GM18870 (cell line): Measurements from ENCODE around the gene CRIM1.

ENCODE experiments used
- ATAC-seq: cut with Tn5 transposase; IDR thresholded peaks from one replicate; pipeline ENCODE4 v1.9.1; 2021; ENCODE audit warnings: moderate library complexity; ENCODE audit not compliant: unreplicated experiment

Gene CRIM1

DNA sequence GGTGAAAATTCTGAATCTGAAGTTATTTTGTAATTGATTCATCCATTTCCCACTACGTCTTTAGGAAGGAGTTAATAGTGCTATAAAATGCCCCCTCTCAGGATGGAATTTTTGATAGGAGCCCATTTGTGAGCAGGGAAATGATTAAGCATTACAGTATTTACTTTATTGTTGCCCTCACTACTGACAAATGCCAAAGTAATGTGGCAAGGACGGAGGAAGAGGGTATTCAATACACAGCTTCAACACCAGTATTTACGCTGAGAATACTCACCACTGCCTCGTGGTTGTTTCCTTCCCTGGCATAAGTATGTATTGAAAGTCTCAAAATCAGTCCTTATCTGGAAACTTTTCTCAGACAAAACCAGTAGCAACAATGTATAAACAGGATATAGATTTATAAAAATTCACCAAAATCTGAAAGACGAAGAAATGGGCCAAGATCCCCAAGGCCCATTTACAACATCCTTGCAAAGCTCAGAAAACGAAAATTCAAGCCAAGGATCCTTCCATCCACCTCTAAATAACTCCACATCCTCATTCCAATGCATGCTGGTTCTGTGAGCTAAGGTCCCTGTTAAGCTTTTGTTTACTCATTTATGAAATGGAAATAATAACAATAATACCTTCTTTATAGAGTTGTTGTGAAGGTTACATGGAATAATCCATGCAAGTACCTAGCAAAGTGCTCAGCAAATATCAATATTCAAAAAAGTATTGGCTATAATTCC lies 213.1 kb downstream of the CRIM1 start:
- ATAC-seq: no peak

- no peak for ATAC-seq
These were observed 213.8 kb downstream of the CRIM1 start for GRCh38 chr2:36569267-36569856.

DNA sequence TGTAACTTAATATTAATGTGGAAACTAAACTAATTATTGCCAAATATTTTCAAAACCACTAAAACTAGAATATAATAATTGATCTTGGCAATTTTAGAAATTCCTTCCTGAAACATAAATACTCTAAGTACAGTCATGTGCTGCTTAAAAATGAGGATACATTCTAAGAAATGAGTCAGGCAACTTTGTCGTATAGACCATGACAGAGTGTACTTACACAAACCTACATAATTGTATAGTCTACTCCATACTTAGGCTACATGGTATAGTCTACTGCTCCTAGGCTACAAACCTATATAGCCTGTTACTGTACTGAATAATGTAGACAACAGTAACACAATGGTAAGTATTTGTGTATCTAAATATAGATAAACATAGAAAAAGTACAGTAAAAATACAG lies 214.8 kb downstream of the CRIM1 start:
- no peak for ATAC-seq

DNA sequence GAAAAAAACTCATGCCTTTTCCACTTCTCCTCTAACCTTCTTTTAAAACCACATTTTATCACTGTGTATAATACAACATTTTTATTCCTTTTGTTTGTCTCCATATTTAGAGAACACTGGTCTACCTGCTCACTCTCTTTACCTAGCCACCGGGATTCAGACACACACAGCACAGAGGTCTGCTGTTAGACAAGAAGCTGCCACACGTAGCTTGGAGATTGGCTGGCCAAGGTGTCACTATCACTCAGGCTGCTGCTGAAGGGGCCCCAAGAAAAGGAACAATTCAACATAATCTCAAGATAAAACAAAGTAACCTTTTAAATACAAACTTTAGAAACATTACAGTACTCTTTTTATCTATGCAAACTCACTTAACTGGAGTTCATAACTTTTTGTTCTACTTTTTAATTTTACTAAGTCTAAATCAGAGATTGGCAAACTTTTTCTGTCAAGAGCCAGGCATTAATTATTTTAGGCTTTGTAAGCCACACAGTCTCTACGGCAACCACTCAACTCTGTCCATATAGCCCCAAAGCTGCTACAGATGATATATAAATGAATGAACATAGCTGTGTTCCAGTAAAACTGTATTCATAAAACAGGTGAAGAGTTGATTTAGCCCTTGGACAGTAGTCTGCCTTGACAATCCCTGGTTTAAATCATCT lies 216.6 kb downstream of the CRIM1 start:
- no peak for ATAC-seq

- ATAC-seq: no peak
These were observed 217.1 kb downstream of the CRIM1 start for GRCh38 chr2:36572719-36573059.

- ATAC-seq: no peak
These were observed 217.6 kb downstream of the CRIM1 start for GRCh38 chr2:36573165-36573564.

- ATAC-seq: no peak
These were observed 219.0 kb downstream of the CRIM1 start for GRCh38 chr2:36574560-36574959.

DNA sequence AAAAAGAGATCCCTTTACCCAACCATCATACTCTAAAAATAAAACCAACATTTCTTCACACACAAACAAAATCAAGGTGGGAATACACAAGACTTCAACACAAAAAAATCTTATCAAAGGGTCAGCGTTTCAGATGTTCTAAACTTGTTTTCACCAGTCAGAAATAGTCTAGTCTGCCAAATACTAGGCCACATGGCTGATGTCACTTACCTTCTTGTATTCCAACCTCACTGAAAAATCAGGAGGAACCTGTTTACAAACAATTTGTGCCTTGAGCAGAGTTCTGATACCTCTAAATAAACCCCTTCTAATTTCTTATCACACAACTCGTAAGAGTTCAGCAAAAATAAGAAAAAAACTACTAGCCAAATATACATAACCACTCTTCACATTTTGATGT lies 222.3 kb downstream of the CRIM1 start:
- no peak for ATAC-seq

GRCh38 chr2:36578343-36579296 lies 223.0 kb downstream of the CRIM1 start:
- no peak for ATAC-seq

DNA sequence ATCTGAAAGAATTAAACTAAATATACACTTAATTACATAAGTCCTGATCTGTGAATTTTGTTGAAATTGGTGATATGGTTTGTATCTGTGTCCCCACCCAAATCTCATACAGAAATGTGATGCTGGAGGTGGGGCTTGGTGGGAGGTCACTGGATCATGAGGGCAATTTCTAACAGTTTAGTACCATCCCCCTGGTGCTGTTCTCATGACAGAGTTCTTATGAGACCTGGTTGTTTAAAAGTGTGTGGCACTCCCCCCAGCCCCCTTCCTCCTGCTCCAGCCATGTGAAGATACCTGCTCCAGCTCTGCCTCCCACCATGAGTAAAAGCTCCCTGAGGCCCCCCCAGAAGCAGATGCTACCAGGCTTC lies 223.7 kb downstream of the CRIM1 start:
- no peak for ATAC-seq

DNA sequence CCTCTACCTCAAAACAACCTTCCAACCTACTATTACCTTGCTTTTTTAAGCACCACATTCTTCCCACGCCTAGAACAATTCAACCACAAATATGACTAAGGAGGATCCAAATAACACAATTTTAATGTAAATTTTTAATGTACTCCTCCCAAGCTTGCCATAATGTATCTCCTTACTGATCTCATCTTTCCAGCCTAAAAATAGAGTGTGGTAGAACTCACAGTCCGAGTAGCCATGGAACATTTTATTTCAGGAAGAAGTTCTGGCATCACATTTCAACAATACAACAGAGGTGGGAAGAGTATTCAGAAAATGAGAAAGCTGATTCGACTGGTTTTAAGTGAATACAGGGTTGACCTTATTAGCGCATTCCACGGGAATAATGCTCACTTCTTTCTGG lies 227.0 kb downstream of the CRIM1 start:
- ATAC-seq: no peak

DNA sequence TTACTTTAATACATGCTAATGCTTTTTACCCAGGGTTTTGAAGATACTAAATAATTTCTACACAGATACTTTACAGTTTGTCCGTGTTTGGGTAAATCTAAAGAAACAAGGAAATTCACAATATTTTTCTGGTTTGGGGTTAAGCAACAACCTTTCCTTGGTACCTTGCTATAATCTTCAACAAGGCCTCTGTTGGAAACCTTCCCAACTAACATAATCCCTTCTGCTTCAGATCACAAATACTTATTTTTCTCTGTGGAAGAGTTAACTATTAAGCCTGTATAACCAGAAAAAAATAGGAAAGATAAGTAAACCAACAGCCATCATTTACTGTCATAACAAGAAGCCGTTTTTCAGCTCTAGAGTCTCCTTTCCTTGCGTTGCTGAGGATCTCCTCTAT lies 227.4 kb downstream of the CRIM1 start:
- no peak for ATAC-seq

- ATAC-seq: no peak
These were observed 228.7 kb downstream of the CRIM1 start for GRCh38 chr2:36584148-36584794.

- ATAC-seq: no peak
These were observed 231.1 kb downstream of the CRIM1 start for GRCh38 chr2:36586672-36587071.

DNA sequence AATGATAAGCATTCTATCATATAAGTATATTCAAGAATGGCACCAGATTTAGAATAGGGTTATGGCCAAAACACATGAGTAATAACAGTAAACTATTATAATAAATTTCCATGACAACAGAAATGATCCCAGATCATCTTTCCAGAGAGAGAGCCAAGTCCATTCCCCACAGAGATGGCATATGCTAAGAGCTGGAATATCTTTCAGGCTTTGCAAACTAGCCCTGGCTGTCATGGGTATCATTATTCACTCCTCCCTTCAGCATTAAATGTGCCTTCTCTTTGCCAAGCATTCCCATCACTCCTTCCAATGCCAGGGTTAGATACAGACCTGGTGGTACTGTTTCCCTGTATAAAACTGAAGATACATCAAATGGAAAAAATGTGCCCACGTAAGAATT lies 231.5 kb downstream of the CRIM1 start:
- no peak for ATAC-seq

DNA sequence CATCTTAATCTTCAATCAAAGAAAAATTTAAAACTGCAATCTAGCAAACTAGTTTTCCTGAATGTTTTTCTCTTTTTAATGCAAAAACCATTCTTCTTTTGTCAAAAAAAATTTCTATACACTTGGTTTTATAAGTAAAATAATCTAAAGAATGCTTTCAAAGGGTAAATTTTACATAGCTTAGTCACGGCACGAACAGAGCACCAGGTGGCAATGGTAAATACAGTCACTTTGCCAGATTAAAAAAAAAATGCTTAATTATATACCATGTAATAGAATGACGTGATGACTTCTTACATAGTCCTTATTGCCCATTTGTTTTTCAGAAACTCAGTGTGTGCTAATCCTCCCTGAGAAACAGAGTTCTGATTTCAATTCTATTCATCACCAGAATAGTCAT lies 232.0 kb downstream of the CRIM1 start:
- ATAC-seq: no peak

- no peak for ATAC-seq
These were observed 233.7 kb downstream of the CRIM1 start for GRCh38 chr2:36589230-36589630.

DNA sequence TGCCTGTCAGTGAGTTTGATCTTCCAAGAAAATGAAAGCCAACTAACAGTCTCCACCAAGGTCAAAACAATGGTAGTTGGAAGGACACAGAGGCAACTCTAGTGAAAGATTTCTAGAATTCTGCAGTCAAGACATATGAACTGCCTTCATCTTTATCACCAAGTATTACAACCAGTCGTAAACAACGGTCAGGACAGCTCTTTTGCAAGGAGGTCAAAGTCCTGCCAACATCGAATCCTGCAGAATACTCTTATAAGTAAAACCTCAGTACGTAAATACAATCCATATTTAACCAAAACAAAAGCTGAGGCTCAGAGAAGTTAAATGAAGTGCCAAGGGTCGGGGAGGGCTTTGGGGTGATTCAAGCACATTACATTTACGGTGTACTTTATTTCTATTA lies 239.3 kb downstream of the CRIM1 start:
- no peak for ATAC-seq

DNA sequence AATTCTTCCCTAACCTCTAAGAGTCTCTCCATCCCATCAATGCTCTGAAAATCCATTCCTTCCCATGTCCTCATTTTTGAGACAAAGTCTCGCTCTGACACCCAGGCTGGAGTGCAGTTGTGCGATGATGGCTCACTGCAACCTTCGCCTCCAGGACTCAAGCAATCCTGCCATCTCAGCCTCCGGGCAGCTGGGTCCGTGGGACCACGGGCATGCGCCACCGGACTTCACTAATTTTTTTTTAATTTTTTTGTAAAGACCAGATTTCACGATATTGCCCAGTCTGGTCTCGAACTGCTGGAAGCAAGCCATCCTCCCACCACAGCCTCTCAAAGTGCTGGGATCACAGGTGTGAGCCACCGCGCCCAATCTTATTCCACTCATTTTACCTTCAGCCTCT lies 240.8 kb downstream of the CRIM1 start:
- ATAC-seq: no peak

GRCh38 chr2:36597003-36597531 lies 241.5 kb downstream of the CRIM1 start:
- no peak for ATAC-seq
